ENCODE data around the gene GCC2.
"Not testable (repeated sequence)": the region's sequence is repeated elsewhere in the genome, so short reads cannot be mapped to it uniquely, and the experiment has no call there.

GRCh38 chr2:108435578-108435977, 13.4 kb upstream of the GCC2 start:
- not testable (repeated sequence) for TF ChIP-seq EZH2 (IDR thresholded peaks at IDR 0.05); POLR2AphosphoS5 (IDR thresholded peaks at IDR 0.05; ENCODE audit: borderline replicate concordance, low read depth, low read length); FOXP2 (optimal IDR thresholded peaks at IDR 0.05; ENCODE audit: control extremely low read depth, extremely low read length, insufficient read depth)

Data from SK-N-MC (cell line).